Activated CD4-positive, alpha-beta T cell treated with anti-CD3 and anti-CD28 coated beads, Interleukin-10, Interleukin-2, amounts not matched to agents 100 ng/mL and 50 ng/mL, durations not matched to agents 16 hours and 8 hours (primary cell): ENCODE results near the gene STK11.

Experiments
- DNase-seq: peaks from one replicate; pipeline ENCODE4 v3.0.0-alpha.2; 2020

The STK11 gene

GRCh38 chr19:1205114-1206099 lies at the start of gene STK11:
STK11 (plus strand) TSS chr19:1205778; CDS start chr19:1206914, 1,136 bp downstream.
- DNase-seq = peak; percentile 100

- DNase-seq = no peak
Measured at GRCh38 chr19:1156305-1156801, 49.2 kb upstream of the STK11 start.

- DNase-seq = no peak
Measured at GRCh38 chr19:1156830-1157615, 48.6 kb upstream of the STK11 start.

- DNase-seq = no peak
Measured at GRCh38 chr19:1157931-1158884, 47.4 kb upstream of the STK11 start.

GRCh38 chr19:1158885-1159448 lies 46.6 kb upstream of the STK11 start:
- DNase-seq = no peak

GRCh38 chr19:1159864-1160595 lies 45.5 kb upstream of the STK11 start:
- DNase-seq = no peak

GRCh38 chr19:1161716-1162115 lies 43.9 kb upstream of the STK11 start:
- DNase-seq = no peak

GRCh38 chr19:1162404-1163282 lies 42.9 kb upstream of the STK11 start:
- DNase-seq = no peak

- no peak for DNase-seq
Measured at GRCh38 chr19:1163283-1163933, 42.2 kb upstream of the STK11 start.

GRCh38 chr19:1163934-1164683 lies 41.5 kb upstream of the STK11 start:
- DNase-seq = no peak

- no peak for DNase-seq
Measured at GRCh38 chr19:1164684-1165531, 40.7 kb upstream of the STK11 start.

- no peak for DNase-seq
Measured at GRCh38 chr19:1166872-1167573, 38.6 kb upstream of the STK11 start.

GRCh38 chr19:1167687-1168571 lies 37.6 kb upstream of the STK11 start:
- DNase-seq = no peak

- no peak for DNase-seq
Measured at GRCh38 chr19:1168572-1169410, 36.8 kb upstream of the STK11 start.

GRCh38 chr19:1169411-1169791 lies 36.2 kb upstream of the STK11 start:
- no peak for DNase-seq
